Ectodermal cell (in vitro differentiated cells): ENCODE results near the gene RADIL.
A peak's percentile ranks its signal among the peaks of the same experiment; 100 is the strongest.

Experiments used
- H3K27ac ChIP-seq: 2 replicates; pipeline ENCODE4 v1.7.0; 2013; ENCODE audit warnings: mild to moderate bottlenecking, low read depth, low read length; ENCODE audit not compliant: insufficient read depth, poor library complexity, severe bottlenecking
- H3K27me3 ChIP-seq: 2 replicates; pipeline ENCODE4 v1.7.0; 2013; ENCODE audit warnings: mild to moderate bottlenecking, low read length; ENCODE audit not compliant: insufficient read depth, control insufficient read depth, poor library complexity, severe bottlenecking
- H3K36me3 ChIP-seq: one replicate; pipeline ENCODE4 v1.7.0; 2013; ENCODE audit warnings: low read length; ENCODE audit not compliant: control insufficient read depth, insufficient read depth
- H3K4me1 ChIP-seq: one replicate; pipeline ENCODE4 v1.7.0; 2013; ENCODE audit warnings: low read length; ENCODE audit not compliant: control insufficient read depth, insufficient read depth
- H3K4me3 ChIP-seq: 2 replicates; pipeline ENCODE4 v1.7.0; 2013; ENCODE audit warnings: low read depth, low read length, control low read depth; ENCODE audit not compliant: insufficient read depth
- H3K9me3 ChIP-seq: 2 replicates; pipeline ENCODE4 v1.7.0; 2013; ENCODE audit warnings: mild to moderate bottlenecking, low read length, moderate library complexity; ENCODE audit not compliant: control insufficient read depth
- WGBS, 2 experiments: methylation state at CpG; one replicate each; pipeline ENCODE4 v1.1.7; 2013; ENCODE audit warnings: missing lambda C conversion rate in 2 of 2; 5-methylcytosine and 5-hydroxymethylcytosine counted together

The RADIL gene

DNA sequence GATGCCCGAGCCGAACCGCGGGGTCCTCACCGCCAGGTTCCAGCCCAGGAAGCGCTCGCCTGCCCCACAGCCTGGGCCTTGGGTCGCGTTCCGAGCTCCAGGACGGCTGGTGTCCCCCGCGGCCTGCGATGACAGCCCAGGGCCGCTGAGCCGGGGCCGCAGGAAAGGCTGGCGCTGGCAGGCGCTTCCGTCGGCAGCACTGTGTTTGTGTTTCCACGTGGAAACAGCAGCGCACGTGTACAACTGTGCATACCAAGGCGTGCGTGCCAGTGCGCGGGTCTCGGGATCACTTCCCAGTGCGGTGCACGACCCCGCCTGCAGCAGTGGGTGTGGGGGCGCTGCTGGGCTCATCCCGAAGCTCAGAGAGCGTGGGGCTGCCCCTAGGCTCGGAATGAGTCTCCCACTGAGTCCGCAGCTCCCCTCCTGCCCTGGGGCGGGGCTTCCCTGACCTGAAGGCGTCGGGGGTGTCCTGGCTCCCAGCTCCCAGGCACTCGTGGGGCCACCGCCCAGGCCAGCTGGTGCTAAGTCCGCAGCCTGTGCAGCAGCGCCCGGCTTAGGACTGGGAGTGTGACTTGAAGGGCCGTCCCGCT, 90.9 kb downstream of the RADIL start:
- Histone ChIP-seq H3K4me3 (no peak overlapping the region), H3K4me1 (no peaks in the 10 kb centered on the region), H3K36me3 (no peaks in the 10 kb centered on the region), H3K27me3 (no peaks in the 10 kb centered on the region), H3K27ac (no peak overlapping the region), H3K9me3 (no peaks in the 10 kb centered on the region)
- WGBS, 2 experiments, result 86 to 91% methylated on average over 47 of the region's 47 CpGs

DNA sequence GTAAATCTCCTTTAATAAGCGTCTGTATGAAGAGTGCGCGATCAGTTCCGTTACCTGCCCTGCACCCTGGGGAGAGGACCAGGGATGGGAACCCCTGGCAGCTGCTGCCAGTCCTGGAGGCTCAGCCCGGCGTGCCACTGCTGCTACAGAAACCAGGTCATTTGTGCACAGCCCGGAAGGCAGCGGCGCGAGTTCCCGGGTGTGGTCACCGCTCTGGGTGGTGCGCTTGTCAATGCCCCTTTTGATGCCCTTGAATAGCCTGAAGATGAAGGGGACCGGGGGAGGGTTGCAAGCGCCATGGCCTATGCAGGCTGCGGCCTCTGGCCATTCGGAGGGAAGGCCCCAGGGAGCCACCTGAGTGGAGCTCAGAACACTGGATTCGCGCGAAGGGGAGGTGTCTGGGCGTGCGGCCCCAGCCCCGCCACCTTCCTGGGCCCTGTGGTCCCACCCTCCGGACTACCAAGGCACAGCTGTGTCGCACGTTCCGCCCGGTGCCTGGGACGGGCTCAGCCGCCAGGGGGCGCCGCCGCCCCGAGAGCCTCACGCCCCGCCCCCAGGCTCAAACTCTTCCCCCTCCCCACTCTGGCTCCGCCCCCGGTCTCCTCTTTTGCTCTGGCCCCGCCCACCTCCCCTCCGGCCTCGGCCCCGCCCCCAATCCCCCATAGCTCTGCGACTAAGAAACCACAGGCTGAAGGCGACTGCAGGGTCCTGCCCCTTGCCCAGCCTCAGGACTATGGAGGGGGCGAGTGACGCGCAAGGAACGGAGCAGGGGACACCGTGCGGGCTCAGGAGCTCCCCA, 91.6 kb downstream of the RADIL start:
- Histone ChIP-seq H3K36me3 (no peaks in the 10 kb centered on the region), H3K4me3 (no peak overlapping the region)
- 77 to 79% methylated on average over 45 to 48 of the region's 50 CpGs for whole genome bisulfite sequencing, 2 experiments

DNA sequence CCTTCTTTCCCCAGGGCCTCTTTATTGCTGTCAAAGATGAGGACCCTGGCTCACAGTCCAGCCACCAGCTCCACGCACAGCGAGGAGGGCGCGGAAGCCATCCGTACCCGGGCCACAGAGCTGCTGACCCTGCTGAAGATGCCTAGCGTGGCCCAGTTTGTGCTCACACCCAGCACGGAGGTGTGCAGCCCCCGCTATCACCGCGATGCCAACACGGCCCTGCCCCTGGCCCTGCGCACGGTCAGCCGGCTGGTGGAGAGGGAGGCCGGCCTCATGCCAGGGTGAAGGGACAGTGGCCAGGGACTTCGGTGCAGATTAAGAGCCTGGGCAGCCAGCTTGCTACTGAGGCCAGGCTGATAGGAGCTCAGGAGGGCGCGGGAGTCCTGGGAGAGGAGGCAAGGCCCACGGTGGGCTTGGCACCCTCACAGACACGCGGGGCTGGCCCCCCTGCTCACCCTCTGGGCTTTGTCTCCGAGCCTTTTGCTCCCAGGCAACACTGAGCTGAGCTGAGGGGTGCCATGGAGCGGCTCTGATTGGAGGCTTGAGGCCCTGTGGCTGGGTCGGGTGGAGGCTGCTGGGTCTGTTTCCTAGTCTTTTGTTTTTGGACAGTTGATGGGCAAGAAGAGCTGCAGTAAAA, 92.3 kb downstream of the RADIL start:
- Histone ChIP-seq H3K27me3 (no peaks in the 10 kb centered on the region), H3K4me3 (no peak overlapping the region), H3K27ac (peak overlapping the region; percentile 36), H3K36me3 (peaks cover 1% of the 10 kb centered on the region), H3K9me3 (no peaks in the 10 kb centered on the region), H3K4me1 (no peaks in the 10 kb centered on the region)
- WGBS, 2 experiments, result 95 to 96% methylated on average over 25 of the region's 25 CpGs

More for the DNA sequence above, 91.6 kb downstream of the RADIL start:
- H3K27ac ChIP-seq, result peak overlapping the region; percentile 36
- H3K9me3 ChIP-seq, result no peaks in the 10 kb centered on the region
- H3K27me3 ChIP-seq, result no peaks in the 10 kb centered on the region
- no peaks in the 10 kb centered on the region for H3K4me1 ChIP-seq

DNA sequence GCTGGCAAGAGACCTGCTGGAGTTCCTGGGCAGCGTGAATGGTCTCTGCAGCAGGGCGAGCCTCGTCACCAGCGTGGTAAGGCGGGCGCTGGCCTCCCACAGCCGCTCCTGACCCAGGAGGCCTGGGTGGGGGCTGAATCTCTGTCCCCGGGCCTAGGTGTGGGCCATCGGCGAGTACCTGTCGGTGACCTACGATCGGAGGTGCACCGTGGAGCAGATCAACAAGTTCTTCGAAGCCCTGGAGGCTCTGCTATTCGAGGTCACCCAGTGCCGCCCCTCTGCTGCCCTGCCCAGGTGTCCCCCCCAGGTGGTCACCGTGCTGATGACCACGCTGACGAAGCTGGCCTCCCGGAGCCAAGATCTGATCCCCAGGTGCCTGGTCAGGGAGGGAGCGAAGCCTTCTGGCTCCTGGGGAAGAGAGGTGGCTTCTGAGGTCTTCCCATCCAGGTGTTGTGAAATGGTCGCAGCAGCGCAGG, 93.0 kb downstream of the RADIL start:
- Histone ChIP-seq H3K4me3 (no peak overlapping the region), H3K36me3 (peaks cover 5% of the 10 kb centered on the region), H3K9me3 (no peaks in the 10 kb centered on the region), H3K4me1 (no peaks in the 10 kb centered on the region), H3K27me3 (no peaks in the 10 kb centered on the region), H3K27ac (no peak overlapping the region)
- 95 to 96% methylated on average over 24 of the region's 24 CpGs for WGBS, 2 experiments

DNA sequence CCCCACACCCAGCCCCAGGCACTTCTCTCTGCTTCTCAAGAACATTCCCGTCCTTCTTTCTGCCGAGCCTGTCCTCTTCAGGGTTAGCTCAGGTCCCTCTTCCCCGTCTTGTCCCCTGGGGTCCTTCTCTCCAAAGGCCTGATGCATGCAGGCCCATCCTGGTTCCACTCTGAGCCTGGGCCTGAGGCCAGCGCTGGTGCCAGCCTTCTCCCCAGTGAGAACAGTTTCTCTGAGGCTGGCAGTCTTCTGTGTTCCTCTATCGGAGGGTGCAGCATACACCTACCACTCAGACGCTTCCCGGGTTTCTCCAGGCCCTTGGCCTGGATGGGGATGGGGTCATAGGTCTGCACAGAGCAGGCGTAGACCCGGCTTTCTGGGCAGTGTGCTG, 93.4 kb downstream of the RADIL start:
- no peak overlapping the region for H3K27ac ChIP-seq
- no peaks in the 10 kb centered on the region for H3K9me3 ChIP-seq
- no peak overlapping the region for H3K4me3 ChIP-seq
- WGBS, 2 experiments, result 92 to 95% methylated on average over 9 of the region's 9 CpGs
- H3K36me3 ChIP-seq, result peaks cover 5% of the 10 kb centered on the region
- no peaks in the 10 kb centered on the region for H3K27me3 ChIP-seq
- no peaks in the 10 kb centered on the region for H3K4me1 ChIP-seq

DNA sequence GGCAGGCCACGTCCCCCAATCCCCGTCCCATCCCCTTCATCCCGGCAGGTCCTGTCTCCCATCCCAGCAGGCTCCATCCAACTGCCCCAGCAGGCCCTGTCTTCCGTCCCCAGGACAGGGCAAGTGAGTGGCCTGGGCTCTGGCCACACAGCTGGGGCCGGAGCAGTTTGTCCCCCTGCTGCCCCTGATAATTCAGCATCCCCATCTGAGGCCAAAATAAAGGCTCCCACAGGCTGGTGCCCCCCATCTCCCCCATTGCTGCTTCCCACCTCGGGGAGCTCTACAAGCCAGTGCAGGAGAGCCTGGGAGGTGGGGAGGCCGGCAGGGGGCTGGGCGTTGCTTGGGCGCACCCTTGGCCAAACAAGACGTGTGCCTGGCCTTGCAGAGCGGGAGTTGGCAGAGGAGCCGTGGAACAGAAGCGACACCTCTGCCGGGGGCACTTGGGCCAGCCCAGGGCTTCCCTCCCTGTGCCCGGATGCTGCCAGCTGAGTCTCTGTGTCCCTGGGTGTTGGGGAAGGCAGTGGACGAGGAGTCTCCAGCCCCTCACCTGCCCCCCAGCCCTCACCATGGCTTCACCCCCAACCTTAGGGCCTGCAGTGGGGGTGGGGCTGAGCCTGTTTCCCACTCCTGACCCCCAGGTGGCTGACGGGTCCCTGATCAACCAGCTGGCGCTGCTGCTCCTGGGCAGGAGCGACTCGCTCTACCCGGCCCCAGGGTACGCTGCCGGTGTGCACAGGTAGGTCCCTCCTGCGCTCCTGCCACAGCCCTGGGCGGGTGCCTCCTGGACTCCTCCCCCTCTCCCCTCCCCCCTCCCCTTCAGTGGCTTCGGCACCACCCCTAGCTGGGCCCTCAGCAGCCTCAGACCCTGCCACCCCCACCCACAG, 94.1 kb downstream of the RADIL start:
- H3K36me3 ChIP-seq, result peaks cover 5% of the 10 kb centered on the region
- H3K4me1 ChIP-seq, result no peaks in the 10 kb centered on the region
- WGBS, 2 experiments, result 93 to 94% methylated on average over 25 to 26 of the region's 26 CpGs
- no peak overlapping the region for H3K27ac ChIP-seq
- H3K27me3 ChIP-seq, result no peaks in the 10 kb centered on the region
- no peak overlapping the region for H3K4me3 ChIP-seq
- no peaks in the 10 kb centered on the region for H3K9me3 ChIP-seq

DNA sequence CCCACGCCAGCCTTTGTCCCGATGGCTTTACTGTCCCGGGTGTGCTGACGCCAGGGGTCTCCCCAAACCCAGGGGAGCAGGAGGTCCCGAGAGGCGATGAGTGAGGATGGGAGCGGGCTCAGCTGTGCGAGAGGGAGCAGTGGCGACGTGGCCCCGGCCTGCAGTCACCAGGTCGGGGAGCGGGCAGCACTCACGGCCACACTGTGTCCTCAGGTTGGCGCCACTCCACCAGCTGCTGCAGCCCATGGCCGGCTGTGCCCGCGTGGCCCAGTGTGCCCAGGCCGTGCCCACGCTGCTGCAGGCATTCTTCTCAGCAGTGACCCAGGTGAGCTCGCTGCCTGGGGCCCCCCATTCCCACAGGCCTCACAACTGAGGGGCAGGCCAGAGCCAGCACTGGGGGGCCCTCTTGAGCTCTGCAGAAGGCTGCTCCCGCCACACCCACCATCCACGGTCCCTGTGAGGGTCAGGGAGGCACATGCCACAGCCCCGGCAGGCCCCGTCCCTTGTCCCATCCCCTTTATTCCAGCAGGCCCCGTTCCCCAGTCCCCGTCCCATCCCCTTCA, 94.8 kb downstream of the RADIL start:
- Histone ChIP-seq H3K4me3 (no peak overlapping the region), H3K9me3 (no peaks in the 10 kb centered on the region), H3K36me3 (peaks cover 5% of the 10 kb centered on the region), H3K4me1 (no peaks in the 10 kb centered on the region), H3K27ac (no peak overlapping the region), H3K27me3 (no peaks in the 10 kb centered on the region)
- 95 to 96% methylated on average over 27 of the region's 27 CpGs for WGBS, 2 experiments

DNA sequence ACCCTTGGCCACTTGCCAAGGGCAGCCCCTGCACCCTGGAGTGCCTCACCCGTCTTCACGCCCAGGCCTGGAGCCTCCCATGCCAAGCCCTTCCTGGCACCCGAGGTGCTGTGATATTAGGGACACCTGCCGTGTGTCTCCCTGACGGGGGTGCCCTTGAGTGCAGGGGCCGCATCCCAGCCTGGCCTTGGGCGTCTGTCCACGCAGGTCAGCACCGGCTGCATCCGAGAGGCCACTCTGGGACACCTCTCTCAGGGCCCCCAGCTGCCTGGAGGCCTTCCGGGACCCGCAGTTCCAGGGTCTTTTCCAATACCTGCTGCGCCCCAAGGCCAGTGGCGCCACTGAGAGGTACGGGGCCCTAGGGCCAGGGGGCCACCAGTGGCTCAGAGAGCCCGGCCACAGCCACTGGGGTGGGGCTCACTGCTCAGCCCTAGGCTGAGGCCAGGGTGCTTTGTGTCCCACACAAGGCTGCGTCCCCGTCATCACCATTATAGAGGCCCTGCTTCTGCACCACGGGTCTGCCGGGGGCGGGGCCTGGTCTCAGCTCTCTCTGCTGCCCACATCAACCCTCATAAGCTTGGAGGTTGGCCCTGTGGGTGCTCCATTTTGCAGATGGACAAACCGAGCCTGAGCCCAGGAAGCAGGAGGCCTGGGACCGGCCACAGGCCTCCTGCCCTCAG, 95.4 kb downstream of the RADIL start:
- WGBS, 2 experiments, result 93 to 95% methylated on average over 23 of the region's 23 CpGs
- no peak overlapping the region for H3K27ac ChIP-seq
- peaks cover 5% of the 10 kb centered on the region for H3K36me3 ChIP-seq
- H3K4me3 ChIP-seq, result no peak overlapping the region
- H3K4me1 ChIP-seq, result no peaks in the 10 kb centered on the region
- H3K27me3 ChIP-seq, result no peaks in the 10 kb centered on the region
- no peaks in the 10 kb centered on the region for H3K9me3 ChIP-seq

DNA sequence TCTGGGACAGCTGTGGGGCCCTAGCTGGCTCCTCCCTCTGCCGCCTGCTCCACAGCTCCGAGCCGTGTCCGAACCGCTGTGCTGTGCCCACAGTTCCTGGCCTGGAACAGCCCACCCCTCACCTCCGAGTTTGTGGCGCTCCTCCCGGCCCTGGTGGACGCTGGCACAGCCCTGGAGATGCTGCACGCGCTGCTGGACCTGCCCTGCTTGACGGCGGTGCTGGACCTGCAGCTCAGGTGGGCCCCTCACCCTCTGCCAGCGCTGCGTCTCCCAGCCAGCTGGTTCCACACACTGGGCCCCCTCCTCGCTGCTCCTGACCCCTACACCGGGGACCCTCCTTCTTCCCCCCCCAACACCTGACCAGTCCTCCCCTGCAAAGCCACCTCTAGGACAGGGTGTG, 96.0 kb downstream of the RADIL start:
- Histone ChIP-seq H3K27me3 (no peaks in the 10 kb centered on the region), H3K27ac (no peak overlapping the region), H3K4me1 (no peaks in the 10 kb centered on the region), H3K36me3 (peaks cover 5% of the 10 kb centered on the region), H3K9me3 (no peaks in the 10 kb centered on the region), H3K4me3 (no peak overlapping the region)
- WGBS, 2 experiments, result 95 to 96% methylated on average over 17 of the region's 17 CpGs
